ENCODE data around the gene HBM. TPM values are rescaled to one million over a fixed set of nuclear protein-coding genes. Genes with fewer than 3 reads are reported as not detected.
"Not testable (repeated sequence)": the region's sequence is repeated elsewhere in the genome, so short reads cannot be mapped to it uniquely, and the experiment has no call there.

The HBM gene
- total RNA-seq, 1 donor from 2014 or later: not detected

DNA sequence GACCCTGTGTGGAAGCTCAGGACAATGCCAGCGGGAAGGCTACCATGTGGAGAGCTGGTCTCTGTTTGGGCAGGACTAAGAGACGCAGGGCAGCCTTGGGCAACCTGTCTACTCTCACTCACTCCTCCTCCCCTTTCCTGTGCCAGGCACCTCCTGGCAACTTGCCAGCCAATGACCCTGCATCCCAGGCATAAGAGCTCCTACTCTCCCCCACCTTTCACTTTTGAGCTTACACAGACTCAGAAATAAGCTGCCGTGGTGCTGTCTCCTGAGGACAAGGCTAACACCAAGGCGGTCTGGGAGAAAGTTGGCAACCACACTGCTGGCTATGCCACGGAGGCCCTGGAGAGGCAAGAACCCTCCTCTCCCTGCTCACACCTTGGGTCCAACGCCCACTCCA is 2.6 kb downstream of the HBM start:
- peaks cover 11% of the 10 kb centered on the region for H3K4me1 ChIP-seq
- no peak overlapping the region for H3K4me3 ChIP-seq
- no peaks in the 10 kb centered on the region for H3K36me3 ChIP-seq
- peaks cover 10% of the 10 kb centered on the region for H3F3A ChIP-seq (ENCODE audit: low read depth)
- H4K20me1 ChIP-seq (ENCODE audit: low read depth): peaks cover 63% of the 10 kb centered on the region
- no peaks in the 10 kb centered on the region for H3K79me2 ChIP-seq (ENCODE audit: low read depth)
- Mint-ChIP-seq H3K27me3 (ENCODE audit: insufficient read depth, low read depth) (peaks cover 62% of the 10 kb centered on the region), H3K4me3 (no peak overlapping the region), H3K36me3 (peaks cover 3% of the 10 kb centered on the region), H3K9me3 (peaks cover 5% of the 10 kb centered on the region), H3K4me1 (peaks cover 3% of the 10 kb centered on the region), H3K27ac (no peak overlapping the region)
- peaks cover 79% of the 10 kb centered on the region for H3K27me3 ChIP-seq
- no peak overlapping the region for H2AFZ ChIP-seq (replicated peaks)
- no peak overlapping the region for H3K4me2 ChIP-seq
- no peak overlapping the region for H3K9ac ChIP-seq
- no peak overlapping the region for H3K27ac ChIP-seq
- no peak for TF ChIP-seq EZH2 (IDR thresholded peaks at IDR 0.05)
- TF ChIP-seq, protein P1, sequence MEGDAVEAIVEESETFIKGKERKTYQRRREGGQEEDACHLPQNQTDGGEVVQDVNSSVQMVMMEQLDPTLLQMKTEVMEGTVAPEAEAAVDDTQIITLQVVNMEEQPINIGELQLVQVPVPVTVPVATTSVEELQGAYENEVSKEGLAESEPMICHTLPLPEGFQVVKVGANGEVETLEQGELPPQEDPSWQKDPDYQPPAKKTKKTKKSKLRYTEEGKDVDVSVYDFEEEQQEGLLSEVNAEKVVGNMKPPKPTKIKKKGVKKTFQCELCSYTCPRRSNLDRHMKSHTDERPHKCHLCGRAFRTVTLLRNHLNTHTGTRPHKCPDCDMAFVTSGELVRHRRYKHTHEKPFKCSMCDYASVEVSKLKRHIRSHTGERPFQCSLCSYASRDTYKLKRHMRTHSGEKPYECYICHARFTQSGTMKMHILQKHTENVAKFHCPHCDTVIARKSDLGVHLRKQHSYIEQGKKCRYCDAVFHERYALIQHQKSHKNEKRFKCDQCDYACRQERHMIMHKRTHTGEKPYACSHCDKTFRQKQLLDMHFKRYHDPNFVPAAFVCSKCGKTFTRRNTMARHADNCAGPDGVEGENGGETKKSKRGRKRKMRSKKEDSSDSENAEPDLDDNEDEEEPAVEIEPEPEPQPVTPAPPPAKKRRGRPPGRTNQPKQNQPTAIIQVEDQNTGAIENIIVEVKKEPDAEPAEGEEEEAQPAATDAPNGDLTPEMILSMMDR (IDR thresholded peaks at IDR 0.05): no peak
- no peak for TF ChIP-seq EZH2phosphoT487 (IDR thresholded peaks at IDR 0.05)
- no peak for DNase-seq (ENCODE audit: low spot score)
- H3K9me3 ChIP-seq (ENCODE audit: low read depth): no peaks in the 10 kb centered on the region

DNA sequence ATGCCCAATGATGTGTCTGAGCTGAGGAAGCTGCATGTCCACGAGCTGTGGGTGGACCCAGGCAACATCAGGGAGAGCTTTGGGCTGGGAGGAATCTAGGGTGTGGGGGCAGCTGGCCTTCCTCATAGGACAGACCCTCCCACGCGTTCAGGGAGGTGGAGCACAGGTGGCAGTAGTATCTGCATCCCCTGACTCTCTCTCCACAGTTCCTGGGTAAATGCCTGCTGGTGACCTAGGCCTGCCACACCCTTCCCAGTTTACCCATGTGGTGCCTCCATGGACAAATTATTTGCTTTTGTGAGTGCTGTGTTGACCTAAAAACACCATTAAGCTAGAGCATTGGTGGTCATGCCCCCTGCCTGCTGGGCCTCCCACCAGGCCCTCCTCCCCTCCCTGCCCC is 3.2 kb downstream of the HBM start:
- peaks cover 3% of the 10 kb centered on the region for H3K36me3 Mint-ChIP-seq
- no peak for DNase-seq (ENCODE audit: low spot score)
- H3K27me3 ChIP-seq: peaks cover 85% of the 10 kb centered on the region

DNA sequence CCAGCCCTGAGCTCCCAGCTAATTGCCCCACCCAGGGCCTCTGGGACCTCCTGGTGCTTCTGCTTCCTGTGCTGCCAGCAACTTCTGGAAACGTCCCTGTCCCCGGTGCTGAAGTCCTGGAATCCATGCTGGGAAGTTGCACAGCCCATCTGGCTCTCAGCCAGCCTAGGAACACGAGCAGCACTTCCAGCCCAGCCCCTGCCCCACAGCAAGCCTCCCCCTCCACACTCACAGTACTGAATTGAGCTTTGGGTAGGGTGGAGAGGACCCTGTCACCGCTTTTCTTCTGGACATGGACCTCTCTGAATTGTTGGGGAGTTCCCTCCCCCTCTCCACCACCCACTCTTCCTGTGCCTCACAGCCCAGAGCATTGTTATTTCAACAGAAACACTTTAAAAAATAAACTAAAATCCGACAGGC is 4.3 kb downstream of the HBM start:
- H3F3A ChIP-seq (ENCODE audit: low read depth); H3K36me3 ChIP-seq; H2AFZ ChIP-seq (replicated peaks); H3K4me3 ChIP-seq; H3K9me3 ChIP-seq (ENCODE audit: low read depth); H3K79me2 ChIP-seq (ENCODE audit: low read depth); H3K9me3 Mint-ChIP-seq; H3K27ac ChIP-seq; H3K4me2 ChIP-seq; H3K36me3 Mint-ChIP-seq; H3K4me3 Mint-ChIP-seq; H3K9ac ChIP-seq; H3K4me1 Mint-ChIP-seq: not testable (repeated sequence)
- DNase-seq (ENCODE audit: low spot score): peak; percentile 52
- Mint-ChIP-seq H3K27ac (peak overlapping the region; percentile 37), H3K27me3 (ENCODE audit: insufficient read depth, low read depth) (peaks cover 71% of the 10 kb centered on the region)
- Histone ChIP-seq H3K27me3 (peaks cover 92% of the 10 kb centered on the region), H4K20me1 (ENCODE audit: low read depth) (peaks cover 73% of the 10 kb centered on the region), H3K4me1 (peaks cover 11% of the 10 kb centered on the region)

More for the DNA sequence above, 3.2 kb downstream of the HBM start:
- no peak overlapping the region for H3K4me3 ChIP-seq
- no peak overlapping the region for H3K4me3 Mint-ChIP-seq
- no peaks in the 10 kb centered on the region for H3K79me2 ChIP-seq (ENCODE audit: low read depth)
- no peak overlapping the region for H2AFZ ChIP-seq (replicated peaks)
- peaks cover 5% of the 10 kb centered on the region for H3K9me3 Mint-ChIP-seq
- TF ChIP-seq EZH2phosphoT487 (IDR thresholded peaks at IDR 0.05): peak; percentile 41
- no peak for TF ChIP-seq EZH2 (IDR thresholded peaks at IDR 0.05)
- H3K4me2 ChIP-seq: no peak overlapping the region
- H3K9ac ChIP-seq: no peak overlapping the region
- peaks cover 3% of the 10 kb centered on the region for H3K4me1 Mint-ChIP-seq
- no peaks in the 10 kb centered on the region for H3K9me3 ChIP-seq (ENCODE audit: low read depth)
- no peak overlapping the region for H3K27ac Mint-ChIP-seq
- peaks cover 11% of the 10 kb centered on the region for H3K4me1 ChIP-seq
- H4K20me1 ChIP-seq (ENCODE audit: low read depth): peaks cover 67% of the 10 kb centered on the region
- peaks cover 10% of the 10 kb centered on the region for H3F3A ChIP-seq (ENCODE audit: low read depth)
- H3K27me3 Mint-ChIP-seq (ENCODE audit: insufficient read depth, low read depth): peaks cover 64% of the 10 kb centered on the region
- H3K27ac ChIP-seq: no peak overlapping the region
- H3K36me3 ChIP-seq: no peaks in the 10 kb centered on the region

DNA sequence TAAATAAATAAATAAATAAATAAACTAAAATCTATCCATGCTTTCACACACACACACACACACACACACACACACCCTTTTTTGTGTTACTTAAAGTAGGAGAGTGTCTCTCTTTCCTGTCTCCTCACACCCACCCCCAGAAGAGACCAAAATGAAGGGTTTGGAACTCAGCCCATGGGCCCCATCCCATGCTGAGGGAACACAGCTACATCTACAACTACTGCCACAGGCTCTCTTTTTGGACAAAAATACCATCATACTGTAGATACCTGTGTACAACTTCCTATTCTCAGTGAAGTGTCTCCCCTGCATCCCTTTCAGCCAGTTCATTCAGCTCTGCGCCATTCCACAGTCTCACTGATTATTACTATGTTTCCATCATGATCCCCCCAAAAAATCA is 5.0 kb downstream of the HBM start:
- no peak for DNase-seq (ENCODE audit: low spot score)
- Histone ChIP-seq H3K9ac (no peak overlapping the region), H3K36me3 (no peaks in the 10 kb centered on the region), H3F3A (ENCODE audit: low read depth) (peaks cover 4% of the 10 kb centered on the region), H2AFZ (replicated peaks) (no peak overlapping the region), H3K4me3 (no peak overlapping the region), H3K4me1 (peaks cover 5% of the 10 kb centered on the region), H4K20me1 (ENCODE audit: low read depth) (peaks cover 72% of the 10 kb centered on the region), H3K27ac (no peak overlapping the region), H3K27me3 (peaks cover 92% of the 10 kb centered on the region), H3K9me3 (ENCODE audit: low read depth) (no peaks in the 10 kb centered on the region), H3K79me2 (ENCODE audit: low read depth) (no peaks in the 10 kb centered on the region), H3K4me2 (no peak overlapping the region)
- Mint-ChIP-seq H3K9me3 (peaks cover 7% of the 10 kb centered on the region), H3K27ac (no peak overlapping the region), H3K27me3 (ENCODE audit: insufficient read depth, low read depth) (peaks cover 71% of the 10 kb centered on the region), H3K36me3 (peaks cover 3% of the 10 kb centered on the region), H3K4me3 (peak overlapping the region; percentile 64), H3K4me1 (peaks cover 6% of the 10 kb centered on the region)
- TF ChIP-seq, protein P1 (IDR thresholded peaks at IDR 0.05): no peak
- TF ChIP-seq EZH2 (IDR thresholded peaks at IDR 0.05): no peak
- no peak for TF ChIP-seq EZH2phosphoT487 (IDR thresholded peaks at IDR 0.05)
